ENCODE data around the gene TIMP2. TPM values are rescaled to one million over a fixed set of nuclear protein-coding genes. Genes with fewer than 3 reads are reported as not detected.
"Not testable (repeated sequence)": the region's sequence is repeated elsewhere in the genome, so short reads cannot be mapped to it uniquely, and the experiment has no call there.

The TIMP2 gene, protein sequence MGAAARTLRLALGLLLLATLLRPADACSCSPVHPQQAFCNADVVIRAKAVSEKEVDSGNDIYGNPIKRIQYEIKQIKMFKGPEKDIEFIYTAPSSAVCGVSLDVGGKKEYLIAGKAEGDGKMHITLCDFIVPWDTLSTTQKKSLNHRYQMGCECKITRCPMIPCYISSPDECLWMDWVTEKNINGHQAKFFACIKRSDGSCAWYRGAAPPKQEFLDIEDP
- 24.1 and 25.4 TPM in 2 replicates for total RNA-seq (2014; rRNA removed; shearing (Covaris generic))
- 7.4 and 13.2 TPM in 2 replicates for polyA plus RNA-seq (2014; cell fraction: nucleus; rRNA removed)

DNA sequence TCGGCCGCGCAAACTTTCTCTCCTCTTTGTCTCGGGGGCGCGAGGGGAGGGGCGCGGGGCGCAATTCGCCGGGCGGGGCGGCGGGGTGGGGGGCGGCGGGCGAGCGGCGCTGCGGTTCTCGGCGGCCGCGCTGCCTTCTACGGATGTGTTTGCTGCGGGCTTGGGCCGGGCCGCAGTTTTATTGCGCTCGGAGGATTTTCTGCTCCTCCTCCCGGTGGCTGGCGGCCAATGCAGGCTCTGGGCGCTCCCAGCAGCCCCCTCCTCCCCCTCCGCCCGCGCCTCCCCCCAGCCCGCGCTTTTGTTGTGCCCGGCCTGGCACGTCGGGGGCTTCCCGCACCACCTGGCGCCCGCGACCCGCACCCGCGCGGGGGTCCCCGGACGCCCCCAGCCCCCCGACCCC lies at the start of gene TIMP2:
TIMP2 (minus strand) TSS at position 154 of the 400 bp plus-strand sequence. CDS start 299 bp downstream, outside the sequence.
- peak; percentile 77 for DNase-seq (ENCODE audit: extremely low read depth, low read depth)

DNA sequence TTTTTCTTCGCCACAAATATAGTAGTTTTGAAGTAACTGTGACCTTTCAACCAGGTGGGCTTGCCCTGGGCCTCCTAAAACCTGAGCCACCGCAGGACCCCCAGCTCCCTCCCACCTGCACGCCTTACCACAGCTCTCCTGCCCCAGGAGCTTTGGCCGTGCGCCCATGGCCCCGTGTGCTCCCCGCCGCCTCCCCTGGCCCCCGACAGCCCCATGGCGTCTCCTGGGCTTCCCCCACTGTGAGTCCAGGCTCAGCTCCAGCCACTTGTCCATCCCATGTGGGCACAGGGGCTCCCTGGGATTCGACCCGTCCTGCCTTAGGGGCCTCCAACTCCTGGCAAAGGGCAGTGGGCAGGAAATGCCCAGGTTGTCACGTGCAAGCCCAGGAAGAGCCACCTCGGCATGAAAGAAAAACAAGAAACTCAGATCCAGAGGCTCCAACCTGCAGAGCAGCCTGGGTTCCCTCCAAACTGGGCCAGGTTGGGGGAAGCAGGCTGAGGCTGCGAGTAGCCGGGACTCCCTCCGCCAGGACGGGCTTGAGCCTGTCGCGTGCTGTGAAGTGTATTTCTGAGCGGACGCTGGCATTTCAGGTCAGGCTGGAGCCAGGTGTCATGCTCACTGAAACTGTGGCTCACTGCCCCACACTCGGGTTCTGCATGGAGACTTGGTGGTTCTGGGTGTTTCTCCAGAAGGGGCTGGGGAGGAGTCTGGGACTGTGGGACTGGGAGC lies 48.8 kb upstream of the TIMP2 start:
- no peak for DNase-seq (ENCODE audit: extremely low read depth, low read depth)

DNA sequence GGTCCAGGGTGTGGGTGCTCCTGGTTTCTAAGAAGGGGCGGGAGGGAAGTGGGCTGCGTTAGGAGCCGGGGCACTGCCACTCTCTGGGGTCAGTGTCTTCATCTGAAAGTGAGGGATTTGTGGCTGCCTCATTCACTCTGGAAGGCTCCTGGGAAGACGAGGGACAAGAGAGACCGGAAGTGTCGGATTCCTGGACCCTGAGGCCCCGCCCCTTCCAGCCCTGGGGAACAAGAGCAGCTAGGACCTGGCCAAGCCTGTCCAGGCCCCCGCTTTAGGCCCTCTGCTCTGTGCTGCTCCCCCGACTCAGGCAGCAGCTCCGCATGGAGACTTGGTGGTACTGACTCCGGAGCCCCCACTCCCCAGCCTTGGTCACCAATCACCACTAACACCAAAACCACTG lies 48.0 kb upstream of the TIMP2 start:
- no peak for DNase-seq (ENCODE audit: extremely low read depth, low read depth)

DNA sequence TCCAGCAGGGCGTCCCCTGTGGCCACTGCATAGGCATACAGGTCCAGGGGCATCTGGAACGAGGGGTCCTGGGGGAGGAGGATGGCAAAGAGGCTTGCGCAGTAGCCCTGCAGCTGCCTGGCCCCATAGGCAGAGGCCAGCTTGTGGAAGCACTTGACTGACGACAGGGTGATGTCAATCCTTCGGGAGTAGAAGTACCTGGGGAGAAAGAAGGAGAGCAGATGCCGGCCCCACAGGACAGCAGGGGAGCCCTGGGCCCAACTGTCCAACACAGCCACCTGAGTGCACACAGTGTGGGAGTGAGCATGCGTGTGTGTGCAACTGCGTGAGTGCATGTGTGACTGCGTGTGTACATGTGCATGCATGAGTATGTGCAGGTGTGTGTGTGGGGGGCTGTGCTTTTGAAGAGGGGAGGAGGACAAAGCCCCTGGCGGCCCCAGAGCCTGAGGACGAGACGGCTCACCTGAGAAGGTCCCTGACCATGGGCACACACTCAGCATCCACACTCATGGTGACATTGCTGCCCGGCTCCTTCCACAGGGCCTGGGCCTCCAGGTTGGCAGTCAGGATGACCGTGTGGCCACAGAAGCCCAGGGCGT lies 47.4 kb upstream of the TIMP2 start:
- DNase-seq (ENCODE audit: extremely low read depth, low read depth) = no peak

DNA sequence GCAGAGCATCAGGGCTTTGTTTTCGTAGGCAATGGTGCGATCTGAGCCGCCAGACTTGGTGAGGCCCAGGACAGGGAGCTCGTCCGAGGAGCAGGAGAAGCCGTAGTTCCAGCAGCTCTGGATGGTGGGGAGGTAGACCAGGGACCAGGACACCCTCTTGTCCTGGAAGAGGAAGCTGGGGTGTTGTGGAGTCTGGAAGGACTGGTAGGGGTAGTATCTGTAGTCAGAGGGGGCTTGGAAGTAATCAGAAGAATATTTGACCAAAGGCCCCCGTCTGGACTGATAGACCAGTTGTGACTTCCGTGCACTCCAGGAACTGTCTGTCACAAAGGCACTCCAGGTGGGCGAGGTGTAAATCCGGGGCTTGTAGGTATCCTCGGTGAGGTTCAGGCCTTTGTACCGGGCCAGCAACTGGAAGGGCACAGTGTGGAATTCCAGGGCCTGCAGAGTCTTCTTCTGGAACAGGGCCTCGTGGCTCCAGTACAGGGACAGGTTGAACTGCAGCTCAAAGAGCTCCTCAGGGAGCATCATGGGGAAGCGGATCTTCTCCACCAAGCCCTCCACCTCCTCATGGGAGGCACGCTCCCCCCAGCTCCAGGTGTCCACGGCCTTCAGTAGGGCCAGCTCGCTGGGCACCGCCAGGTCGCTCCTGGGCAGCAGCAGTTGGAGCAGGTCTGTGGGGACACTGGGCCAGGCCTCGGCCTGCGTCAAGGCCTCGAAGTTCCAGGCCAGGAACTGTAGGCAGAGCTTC lies 46.7 kb upstream of the TIMP2 start:
- DNase-seq (ENCODE audit: extremely low read depth, low read depth) = no peak

DNA sequence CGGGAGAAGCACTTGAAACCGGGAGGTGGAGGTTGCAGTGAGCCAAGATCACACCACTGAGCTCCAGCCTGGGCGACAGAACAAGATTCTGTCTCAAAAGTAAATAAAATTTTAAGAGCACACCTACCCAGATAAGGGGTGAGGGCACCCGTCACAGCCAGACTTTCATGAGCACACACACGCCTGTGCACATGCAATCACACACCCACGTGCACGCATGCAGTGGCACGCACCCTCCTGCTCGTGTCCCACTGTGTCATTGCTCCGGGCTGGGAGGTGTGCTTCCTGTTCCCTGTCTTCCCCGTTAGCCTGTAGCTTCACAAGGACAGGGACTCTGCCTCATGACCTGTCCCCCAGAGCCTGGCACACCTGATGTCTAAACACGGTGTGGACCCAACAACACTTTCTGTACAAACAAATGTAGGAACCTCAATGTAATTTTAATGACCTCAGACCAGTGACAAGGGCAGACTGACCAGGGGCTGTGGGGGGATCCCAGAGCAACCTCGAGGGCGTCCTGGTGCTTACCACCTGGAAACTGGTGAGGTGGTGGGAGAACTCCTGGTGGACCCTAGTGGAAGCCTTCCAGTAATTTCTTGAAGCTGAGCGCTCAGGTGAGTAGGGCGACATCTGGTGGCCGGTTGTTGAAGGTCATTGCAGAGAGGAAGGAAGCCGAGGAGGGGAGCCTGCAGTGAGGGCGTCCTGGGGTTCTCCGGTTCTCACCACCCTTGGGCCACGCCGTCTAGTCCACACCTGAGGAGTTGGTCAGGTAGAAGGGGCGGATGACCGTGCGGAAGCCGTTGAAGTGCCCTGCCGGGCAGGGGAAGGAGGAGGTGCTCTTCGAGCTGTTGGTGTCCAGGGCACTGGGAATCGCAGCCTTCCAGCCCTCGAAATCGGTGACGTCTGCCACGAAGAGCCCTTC lies 45.9 kb upstream of the TIMP2 start:
- peak; percentile 75 for DNase-seq (ENCODE audit: extremely low read depth, low read depth)

DNA sequence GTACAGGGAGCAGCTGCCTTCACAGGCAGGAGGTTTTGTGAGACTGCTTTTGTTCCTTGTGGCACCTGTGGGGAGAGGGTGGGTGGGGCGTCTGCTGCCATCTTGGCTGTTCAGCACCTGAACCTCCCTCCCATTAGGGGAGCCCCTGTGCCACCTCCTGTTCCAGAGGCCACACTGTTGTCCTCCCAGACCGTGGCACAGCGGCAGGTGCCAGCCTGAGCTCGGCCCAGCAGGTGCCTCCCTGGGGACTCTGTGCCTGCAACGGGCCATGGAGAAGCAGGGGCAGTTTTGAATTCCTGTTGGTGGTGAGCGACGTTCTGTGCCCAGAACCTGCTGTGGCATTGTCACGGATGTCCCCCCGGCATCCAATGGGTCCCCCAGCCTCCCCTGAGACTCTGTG lies 44.7 kb upstream of the TIMP2 start:
- DNase-seq (ENCODE audit: extremely low read depth, low read depth) = no peak

DNA sequence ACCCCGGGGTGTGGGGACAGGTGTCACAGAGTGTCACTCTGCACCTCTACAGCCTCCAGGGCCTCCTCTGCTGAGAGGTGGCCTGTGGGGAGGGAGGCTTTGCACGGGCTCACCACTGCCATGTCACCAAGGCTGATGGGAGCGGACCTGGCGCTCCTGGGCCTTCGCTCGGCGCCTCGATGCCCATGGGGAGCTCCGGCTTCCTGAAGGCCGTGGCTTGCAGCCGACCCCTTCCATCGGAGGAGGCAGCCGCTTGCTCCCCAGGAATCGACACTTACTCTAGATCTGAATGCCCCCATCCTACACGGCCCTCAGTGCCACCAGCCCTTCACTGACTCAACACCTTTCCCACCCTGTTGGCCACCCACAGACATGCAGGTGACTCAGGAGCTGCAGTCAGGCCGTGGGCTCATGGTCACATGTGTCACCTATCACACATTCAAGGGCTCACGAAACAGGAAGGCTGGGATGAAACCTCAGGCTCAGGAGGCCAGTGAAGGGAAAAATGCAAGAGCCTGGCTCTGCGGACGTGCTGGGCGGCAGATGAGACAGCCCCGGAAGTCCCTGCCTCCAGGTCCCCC lies 42.7 kb upstream of the TIMP2 start:
- no peak for DNase-seq (ENCODE audit: extremely low read depth, low read depth)

DNA sequence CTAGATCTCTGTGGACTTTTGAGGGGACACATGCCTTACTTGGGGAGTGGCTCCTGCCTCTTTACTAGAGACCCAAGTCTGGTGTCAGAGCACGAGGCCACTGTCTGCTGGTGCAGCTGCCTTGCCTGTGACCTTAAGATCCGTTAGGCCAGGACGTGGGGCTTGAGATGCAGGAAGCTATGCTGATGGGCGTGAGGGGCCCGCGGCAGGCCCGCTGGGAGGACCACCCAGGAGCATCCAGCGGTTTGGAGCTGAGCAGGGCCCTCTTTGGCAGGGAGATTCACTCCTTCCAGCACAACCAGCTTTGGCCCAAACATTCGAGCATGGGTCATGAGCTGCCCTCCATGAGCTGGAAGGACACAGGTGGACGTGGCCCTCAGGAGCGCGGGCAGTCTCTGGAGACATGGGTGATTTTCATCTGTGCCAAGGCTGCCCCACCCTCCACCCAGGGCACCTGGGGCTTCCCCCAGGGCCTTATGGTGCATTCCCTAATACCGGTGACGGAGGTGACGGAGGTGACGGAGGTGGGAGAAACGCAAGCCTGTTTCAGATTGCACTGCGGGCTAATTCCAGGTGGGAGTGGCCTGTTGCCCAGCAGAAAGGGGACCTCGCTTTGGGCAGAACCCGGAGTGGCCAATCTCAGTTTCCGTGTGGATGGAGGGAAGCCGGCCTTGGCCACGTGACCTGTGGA lies 41.9 kb upstream of the TIMP2 start:
- no peak for DNase-seq (ENCODE audit: extremely low read depth, low read depth)

DNA sequence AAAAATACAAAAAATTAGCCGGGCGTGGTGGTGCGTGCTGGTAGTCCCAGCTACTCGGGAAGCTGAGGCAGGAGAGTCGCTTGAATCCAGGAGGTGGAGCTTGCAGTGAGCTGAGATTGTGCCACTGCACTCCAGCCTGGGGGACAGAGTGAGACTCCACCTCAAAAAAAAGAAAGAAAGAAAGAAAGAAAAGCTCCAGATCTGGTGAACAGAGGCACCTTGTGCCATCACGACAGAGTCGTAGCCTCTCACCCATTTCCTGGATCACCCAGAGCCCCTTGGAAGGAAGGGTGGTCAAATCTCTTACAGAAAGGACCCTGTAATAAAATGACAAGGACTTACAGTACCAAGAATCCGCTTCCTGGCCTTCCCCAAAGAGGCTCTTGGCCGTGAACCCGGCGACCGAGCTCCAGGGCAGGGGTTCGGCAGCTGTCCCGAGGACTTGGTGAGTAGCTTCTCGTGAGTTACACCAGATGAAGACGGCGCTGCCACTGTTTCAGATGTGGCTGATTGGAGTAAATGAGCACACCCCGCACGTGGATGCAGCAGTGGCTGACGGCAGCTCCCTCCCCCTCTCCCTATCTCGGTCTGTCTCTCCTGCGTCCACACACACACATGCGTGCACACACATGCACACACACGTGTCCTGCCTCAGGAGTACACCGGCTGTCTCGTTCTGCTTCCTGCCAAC lies 41.1 kb upstream of the TIMP2 start:
- DNase-seq (ENCODE audit: extremely low read depth, low read depth) = no peak

DNA sequence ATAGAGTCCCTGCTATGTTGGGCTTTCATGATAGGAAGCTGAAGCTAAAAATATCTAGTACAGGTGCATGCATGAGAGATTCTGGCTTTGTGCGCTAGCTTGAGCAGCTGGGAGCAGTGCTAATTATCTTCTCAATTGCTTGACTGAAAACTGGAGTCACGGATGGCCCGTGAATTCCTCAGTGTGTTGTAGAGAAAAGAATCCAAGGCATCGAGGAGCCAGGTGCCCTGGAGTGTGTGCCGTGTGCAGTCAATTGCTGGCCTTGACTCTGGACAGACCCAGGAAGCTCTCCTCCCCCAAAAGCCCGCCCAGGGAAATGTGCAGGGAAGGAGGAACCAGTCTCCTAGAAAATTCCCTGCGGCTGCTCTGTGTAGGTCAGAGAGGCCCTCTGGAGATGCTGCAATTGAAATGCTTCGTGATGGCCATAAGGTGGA lies 40.3 kb upstream of the TIMP2 start:
- no peak for DNase-seq (ENCODE audit: extremely low read depth, low read depth)

DNA sequence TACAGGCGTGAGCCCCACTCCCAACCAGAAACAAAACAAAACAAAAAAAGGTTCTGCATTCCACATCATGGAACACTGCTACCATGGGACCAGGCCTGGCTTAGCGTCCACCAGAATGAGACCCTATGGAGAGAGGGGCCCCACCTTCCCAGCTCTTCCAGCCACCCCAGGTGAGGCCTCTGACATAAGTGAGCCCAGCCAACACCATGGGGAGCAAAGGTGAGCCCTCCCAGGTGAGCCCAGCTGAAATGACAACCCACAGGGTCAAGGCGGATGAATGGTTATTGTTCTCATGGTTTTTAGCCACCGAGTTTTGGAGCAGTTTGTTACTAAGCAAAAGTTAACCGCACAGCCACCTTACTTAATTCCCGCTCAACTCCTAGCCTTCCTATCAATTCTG lies 38.2 kb upstream of the TIMP2 start:
- DNase-seq (ENCODE audit: extremely low read depth, low read depth) = no peak

DNA sequence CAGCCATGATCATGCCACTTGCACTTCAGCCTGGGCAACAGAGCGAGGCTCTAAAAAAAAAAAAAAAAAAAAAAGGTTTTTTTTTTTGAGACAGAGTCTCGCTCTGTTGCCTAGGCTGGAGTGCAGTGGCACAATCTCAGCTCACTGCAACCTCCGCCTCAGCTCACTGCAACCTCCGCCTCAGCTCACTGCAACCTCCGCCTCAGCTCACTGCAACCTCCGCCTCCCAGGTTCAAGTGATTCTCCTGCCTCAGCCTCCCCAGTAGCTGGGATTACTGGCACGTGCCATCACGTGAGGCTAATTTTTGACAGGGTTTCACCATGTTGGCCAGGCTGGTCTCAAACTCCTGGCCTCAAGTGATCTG lies 37.8 kb upstream of the TIMP2 start:
- DNase-seq (ENCODE audit: extremely low read depth, low read depth) = not testable (repeated sequence)

DNA sequence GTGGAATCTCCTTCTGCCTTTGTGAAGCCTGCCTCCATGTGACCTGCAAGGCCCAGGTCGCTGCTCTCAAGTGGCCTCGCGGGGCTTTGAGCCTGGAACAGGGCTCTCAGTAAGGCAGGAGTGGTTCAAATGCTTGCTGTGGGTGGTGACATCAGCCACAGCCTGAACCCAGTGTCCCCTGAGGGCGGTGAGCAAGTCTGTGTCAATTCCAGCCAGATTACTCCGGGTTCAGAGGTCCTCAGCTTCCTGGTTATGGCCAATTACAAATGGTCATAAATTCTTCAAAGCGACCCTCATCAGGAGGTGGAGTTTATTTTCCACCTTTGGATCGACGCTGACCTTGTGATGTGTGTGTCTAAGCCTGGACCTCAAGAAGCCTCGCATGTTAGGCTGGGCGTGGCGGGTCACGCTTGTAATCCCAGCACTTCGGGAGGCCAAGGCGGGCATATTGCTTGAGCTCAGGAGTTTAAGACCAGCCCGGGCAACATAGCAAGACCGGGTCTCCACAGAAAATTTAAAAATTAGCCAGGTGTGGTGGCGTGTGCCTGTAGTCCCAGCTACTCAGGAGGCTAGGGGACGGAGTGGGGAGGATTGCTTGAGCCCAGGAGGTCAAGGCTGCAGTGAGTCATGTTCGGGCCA lies 37.3 kb upstream of the TIMP2 start:
- DNase-seq (ENCODE audit: extremely low read depth, low read depth) = no peak

DNA sequence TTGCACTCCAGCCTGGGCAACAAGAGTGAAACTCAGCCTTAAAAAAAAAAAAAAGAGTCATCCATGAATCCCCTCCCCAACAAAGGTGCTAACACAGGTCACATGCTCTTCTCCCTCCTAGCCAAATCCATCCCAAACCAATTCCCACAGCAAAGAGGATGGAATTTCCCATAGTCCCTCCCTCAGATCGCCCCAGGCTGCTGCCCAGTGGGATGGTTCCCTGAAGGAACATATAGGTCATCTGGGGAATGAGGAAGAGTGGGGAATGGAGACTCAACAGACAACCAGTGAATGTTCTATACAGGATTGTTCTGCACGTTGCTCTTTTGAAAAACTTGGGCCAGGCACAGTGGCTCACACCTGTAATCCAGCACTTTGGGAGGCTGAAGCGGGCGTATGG lies 36.4 kb upstream of the TIMP2 start:
- DNase-seq (ENCODE audit: extremely low read depth, low read depth) = no peak

DNA sequence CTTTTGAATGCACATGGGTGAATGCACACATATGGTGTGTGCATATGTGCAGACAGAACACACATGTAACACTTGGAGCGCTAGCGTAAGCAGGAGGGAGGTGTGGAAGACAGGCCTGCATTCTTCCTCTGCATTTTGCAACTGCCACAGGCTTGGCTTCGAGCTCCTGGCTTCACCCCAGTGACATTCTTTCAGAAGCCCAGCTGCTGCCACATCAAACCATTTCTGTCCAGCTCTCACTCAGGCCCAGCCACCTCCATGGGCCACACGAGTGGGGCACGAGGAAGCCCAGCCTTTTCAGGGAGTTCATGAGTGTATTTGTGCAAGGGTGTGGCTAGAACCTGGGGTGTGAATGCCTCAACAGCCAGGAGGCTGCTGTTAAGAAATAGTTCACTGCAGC lies 35.7 kb upstream of the TIMP2 start:
- DNase-seq (ENCODE audit: extremely low read depth, low read depth) = no peak

DNA sequence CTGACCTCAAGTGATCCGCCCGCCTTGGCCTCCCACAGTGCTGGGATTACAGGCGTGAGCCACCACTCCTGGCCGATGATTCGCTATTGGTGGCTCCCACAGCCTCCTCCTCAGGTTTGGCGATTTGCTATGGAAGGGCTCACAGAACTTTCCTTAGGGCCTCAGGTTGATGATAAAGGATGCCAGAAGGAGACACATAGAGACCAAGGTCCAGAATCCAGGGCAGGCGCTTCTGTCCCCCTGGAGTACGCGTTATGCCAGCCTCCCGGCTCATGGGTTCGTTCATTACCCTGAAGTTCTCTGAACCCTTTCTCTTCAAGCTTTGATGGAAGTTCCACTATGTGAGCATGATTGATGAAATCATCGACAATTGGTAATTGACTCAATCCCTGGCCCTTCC lies 34.6 kb upstream of the TIMP2 start:
- DNase-seq (ENCODE audit: extremely low read depth, low read depth) = no peak

DNA sequence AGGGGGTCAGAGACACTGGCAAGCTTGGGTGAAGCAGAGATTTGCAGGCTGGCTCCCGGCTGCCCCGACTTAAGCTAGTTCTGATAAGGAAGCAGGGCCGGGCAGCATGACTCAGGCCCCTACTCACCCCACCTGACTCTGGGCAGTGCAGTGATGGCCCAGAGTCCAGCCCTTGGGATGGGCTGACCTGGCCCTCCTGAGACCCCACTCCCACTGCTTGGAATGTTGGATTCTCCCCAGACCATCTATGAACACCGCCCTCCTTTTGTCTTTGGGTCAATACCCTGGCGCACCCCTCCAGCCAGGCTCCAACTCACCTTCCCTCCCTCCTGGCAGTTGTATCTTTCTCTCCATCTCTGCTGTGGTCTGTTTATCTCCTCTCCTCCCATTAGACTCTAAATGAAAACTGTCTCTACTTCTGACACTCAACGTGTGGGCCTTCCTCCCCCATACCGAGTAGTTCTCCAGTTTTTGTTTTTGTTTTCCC lies 33.5 kb upstream of the TIMP2 start:
- no peak for DNase-seq (ENCODE audit: extremely low read depth, low read depth)

Data from NCI-H460 (cell line).